Bronchial epithelial cell (primary cell): Measurements from ENCODE around the gene TOLLIP. TPM values are rescaled to one million over a fixed set of nuclear protein-coding genes. Genes with fewer than 3 reads are reported as not detected.

Experiments used
- DNase-seq: peaks from one replicate; pipeline ENCODE4 v3.0.0-alpha.2; 2010; ENCODE audit warnings: low read depth
- FAIRE-seq: peaks from 2 replicates; lab custom pipeline; 2011; peaks lifted over from hg19 to GRCh38; lab: Jason Lieb, UNC
- H3K27me3 ChIP-seq: 2 replicates; pipeline ENCODE4 v1.5.1; 2011; ENCODE audit warnings: low read length; ENCODE audit not compliant: control insufficient read depth, insufficient read depth
- H3K36me3 ChIP-seq: 2 replicates; pipeline ENCODE4 v1.5.1; 2011; ENCODE audit warnings: low read length; ENCODE audit not compliant: control insufficient read depth, insufficient read depth
- H3K4me3 ChIP-seq: 2 replicates; pipeline ENCODE4 v1.5.1; 2011; ENCODE audit warnings: mild to moderate bottlenecking, low read depth, low read length, control low read depth
- total RNA-seq: library from RNA; depleted of rRNA; stranded (reverse); fragments of >200 nt; gene quantifications from 2 replicates; pipeline ENCODE4 v1.2.1, GENCODE V29; 2014
- TF ChIP-seq, protein P1 (sequence below): IDR thresholded peaks from 2 replicates; pipeline ENCODE4 v1.5.1; 2011; ENCODE audit warnings: mild to moderate bottlenecking, moderate library complexity, low read length, control low read depth, inconsistent platforms; ENCODE audit not compliant: insufficient read depth, severe bottlenecking

Gene TOLLIP
- total RNA-seq, 1 donor from 2014 or later = 43.4 TPM

DNA sequence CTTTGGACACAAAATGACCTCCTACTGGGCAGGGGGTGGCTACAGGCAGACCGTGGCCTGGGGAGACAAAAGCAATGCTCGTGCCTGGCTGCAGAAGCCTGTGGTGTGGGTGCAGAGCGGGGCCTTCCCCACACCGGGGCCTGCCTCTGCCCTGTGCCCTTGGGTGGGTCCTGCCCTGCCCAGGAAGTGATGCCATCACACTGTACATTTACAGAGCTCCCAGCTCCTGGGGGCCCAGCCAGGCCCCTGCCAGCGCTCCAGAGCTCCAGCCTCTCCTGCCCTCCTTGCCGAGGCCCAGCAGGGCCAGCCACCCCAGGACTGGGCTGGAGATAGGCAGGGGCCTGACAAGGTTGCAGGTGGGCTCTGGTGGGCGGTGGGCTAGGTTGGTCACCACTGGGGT is 46.4 kb downstream of the TOLLIP start:
- TF ChIP-seq, protein P1, sequence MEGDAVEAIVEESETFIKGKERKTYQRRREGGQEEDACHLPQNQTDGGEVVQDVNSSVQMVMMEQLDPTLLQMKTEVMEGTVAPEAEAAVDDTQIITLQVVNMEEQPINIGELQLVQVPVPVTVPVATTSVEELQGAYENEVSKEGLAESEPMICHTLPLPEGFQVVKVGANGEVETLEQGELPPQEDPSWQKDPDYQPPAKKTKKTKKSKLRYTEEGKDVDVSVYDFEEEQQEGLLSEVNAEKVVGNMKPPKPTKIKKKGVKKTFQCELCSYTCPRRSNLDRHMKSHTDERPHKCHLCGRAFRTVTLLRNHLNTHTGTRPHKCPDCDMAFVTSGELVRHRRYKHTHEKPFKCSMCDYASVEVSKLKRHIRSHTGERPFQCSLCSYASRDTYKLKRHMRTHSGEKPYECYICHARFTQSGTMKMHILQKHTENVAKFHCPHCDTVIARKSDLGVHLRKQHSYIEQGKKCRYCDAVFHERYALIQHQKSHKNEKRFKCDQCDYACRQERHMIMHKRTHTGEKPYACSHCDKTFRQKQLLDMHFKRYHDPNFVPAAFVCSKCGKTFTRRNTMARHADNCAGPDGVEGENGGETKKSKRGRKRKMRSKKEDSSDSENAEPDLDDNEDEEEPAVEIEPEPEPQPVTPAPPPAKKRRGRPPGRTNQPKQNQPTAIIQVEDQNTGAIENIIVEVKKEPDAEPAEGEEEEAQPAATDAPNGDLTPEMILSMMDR = no peak
- H3K4me3 ChIP-seq = peak overlapping the region; percentile 45
- no peak for FAIRE-seq
- no peaks in the 10 kb centered on the region for H3K36me3 ChIP-seq
- no peaks in the 10 kb centered on the region for H3K27me3 ChIP-seq
- DNase-seq = peak; percentile 4

DNA sequence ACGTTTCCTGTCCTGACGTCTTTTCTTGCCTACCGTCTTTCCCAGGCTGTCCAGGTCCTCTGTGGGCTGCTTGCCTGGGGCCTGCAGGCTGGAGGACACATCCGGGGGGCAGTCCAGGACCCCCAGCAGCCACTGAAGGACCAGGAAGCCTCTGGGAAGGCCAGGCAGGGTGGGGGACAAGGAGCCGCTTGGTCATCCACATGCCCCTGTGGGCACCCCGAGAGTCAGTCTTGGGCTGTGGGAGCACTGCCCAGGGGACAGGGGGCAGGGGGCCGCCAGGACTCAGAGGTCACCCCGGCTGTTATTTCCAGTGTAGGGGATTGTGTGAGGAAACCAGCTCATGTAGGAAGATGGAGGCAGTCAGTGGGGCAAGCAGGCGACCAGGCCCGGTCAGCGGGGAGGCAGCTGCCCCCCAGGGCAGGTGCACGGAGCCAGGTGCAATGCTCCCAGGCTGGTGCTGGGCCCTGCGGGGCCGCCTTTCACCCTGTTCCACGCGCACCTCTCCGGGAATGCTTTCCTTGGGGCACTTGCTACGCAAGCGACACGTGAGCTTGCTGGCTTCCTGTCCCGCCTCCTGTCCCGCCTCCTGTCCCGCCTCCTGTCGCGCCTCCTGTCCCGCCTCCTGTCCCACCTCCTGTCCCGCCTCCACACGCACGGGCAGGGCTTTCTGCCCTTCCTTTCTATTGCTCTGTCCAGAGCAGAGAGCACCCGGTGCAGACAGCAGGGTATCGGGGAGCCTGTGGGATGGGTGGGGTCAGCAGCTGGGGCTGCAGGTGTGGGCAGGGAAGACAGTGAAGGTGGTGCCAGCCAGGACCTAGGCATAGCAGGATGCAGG is 47.0 kb downstream of the TOLLIP start:
- no peaks in the 10 kb centered on the region for H3K36me3 ChIP-seq
- peak overlapping the region; percentile 45 for H3K4me3 ChIP-seq
- DNase-seq = peak; percentile 69
- no peak for FAIRE-seq
- H3K27me3 ChIP-seq = no peaks in the 10 kb centered on the region
- TF ChIP-seq, protein P1 = no peak

DNA sequence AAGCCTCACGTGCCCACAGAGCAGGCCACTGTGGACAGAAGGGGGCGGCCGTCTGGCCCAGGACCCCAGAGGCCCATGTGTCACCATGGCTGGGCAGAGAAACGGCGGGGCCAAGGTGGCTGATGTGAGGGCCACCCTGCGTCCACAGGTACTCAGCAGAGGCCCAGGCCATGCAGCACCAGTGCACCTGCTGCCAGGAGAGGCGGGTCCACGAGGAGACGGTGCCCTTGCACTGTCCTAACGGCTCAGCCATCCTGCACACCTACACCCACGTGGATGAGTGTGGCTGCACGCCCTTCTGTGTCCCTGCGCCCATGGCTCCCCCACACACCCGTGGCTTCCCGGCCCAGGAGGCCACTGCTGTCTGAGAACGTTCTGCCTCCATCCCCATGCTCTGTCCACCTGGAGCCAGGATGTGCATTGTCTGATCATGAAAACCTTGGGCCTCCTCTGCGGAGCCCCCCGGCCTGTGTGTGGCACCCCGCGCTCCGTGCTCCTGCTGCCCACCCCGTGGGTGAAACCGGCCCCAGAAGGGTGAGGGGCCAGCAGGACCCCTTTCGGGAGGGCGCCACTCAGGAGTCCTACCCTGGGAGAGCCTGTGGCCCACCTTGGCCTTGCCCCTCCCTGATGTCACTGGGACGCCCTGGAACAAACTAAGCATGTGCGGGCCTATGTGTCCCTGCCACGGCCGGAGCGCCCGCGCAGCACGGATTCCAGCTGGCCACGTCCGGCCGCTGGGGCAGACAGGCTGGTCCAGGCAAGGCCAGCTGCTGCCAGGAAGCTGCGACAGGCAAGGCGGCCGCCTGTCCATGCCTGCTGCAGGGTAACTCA is 48.0 kb downstream of the TOLLIP start:
- TF ChIP-seq, protein P1 = no peak
- Histone ChIP-seq H3K36me3 (no peaks in the 10 kb centered on the region), H3K27me3 (no peaks in the 10 kb centered on the region), H3K4me3 (no peak overlapping the region)
- FAIRE-seq (no peak), DNase-seq (no peak)

DNA sequence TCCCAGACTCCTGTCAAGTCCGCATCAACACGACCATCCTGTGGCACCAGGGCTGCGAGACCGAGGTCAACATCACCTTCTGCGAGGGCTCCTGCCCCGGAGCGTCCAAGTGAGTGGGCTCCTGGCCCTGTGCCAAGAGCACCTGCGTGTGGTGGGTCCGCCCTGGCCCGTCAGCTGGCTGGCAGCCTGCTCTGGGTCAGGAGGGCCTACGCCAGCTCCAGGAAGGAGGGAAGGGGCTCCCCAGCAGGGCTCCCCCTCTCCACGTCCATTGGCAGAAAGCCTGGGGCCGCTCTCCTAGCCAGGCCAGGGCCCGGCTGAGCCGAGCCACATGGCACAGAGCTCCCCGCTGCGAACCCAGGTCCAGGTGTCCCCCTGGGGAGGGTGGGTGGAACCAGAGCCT is 48.8 kb downstream of the TOLLIP start:
- FAIRE-seq = no peak
- Histone ChIP-seq H3K36me3 (no peaks in the 10 kb centered on the region), H3K27me3 (no peaks in the 10 kb centered on the region), H3K4me3 (no peak overlapping the region)
- TF ChIP-seq, protein P1 = no peak
- no peak for DNase-seq

DNA sequence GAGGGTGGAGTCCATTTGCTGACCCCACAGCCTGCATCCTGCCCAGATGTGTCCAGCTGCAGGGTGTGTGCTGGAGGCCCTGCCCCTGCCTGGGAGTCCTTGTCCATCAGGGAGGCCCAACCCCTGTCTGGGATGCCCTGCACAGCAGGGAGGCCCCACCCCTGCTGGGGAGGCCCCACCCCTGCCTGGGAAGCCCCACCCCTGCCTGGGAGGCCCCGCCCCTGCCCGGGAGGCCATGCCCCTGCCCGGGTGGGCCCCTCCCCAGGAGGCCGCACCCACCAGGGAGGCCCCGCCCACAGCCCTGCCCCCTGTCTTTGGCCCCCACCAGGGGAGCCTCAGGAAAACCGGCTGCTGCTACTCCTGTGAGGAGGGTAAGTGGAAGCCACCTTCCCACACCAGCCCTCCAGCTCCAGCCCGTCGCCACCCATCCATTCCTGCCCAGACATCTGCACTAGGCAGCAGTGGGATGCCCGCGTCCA is 49.4 kb downstream of the TOLLIP start:
- H3K27me3 ChIP-seq = no peaks in the 10 kb centered on the region
- peak; percentile 1 for DNase-seq

More for the DNA sequence above, 49.4 kb downstream of the TOLLIP start:
- TF ChIP-seq, protein P1 = no peak
- no peak overlapping the region for H3K4me3 ChIP-seq
- no peak for FAIRE-seq
- no peaks in the 10 kb centered on the region for H3K36me3 ChIP-seq
